Effector memory CD8-positive, alpha-beta T cell (primary cell): Measurements from ENCODE around the gene OMG.
"Not testable (repeated sequence)": the region's sequence is repeated elsewhere in the genome, so short reads cannot be mapped to it uniquely, and the experiment has no call there.

Source experiments
- ATAC-seq: fragments of 150-1000 bp; cut with Tn5 transposase; replicated peaks from 2 replicates; pipeline ENCODE4 v1.10.0; 2021; ENCODE audit warnings: mild to moderate bottlenecking, moderate library complexity
- DNase-seq, 3 experiments: peaks; one replicate each; pipeline ENCODE4 v3.0.0; 2021
- H3K27ac Mint-ChIP-seq, 2 donors: one replicate each; pipeline ENCODE4 v1.8.0; 2022; ENCODE audit warnings: mild to moderate bottlenecking in 2 of 2, mixed read lengths in 2 of 2, moderate library complexity in 2 of 2
- H3K27me3 Mint-ChIP-seq, 2 donors: one replicate each; pipeline ENCODE4 v1.8.0; 2022; ENCODE audit warnings: mixed read lengths in 2 of 2
- H3K36me3 Mint-ChIP-seq: one replicate; pipeline ENCODE4 v1.8.0; 2022; ENCODE audit warnings: mild to moderate bottlenecking, moderate library complexity, mixed read lengths; ENCODE audit not compliant: insufficient read depth
- H3K4me1 Mint-ChIP-seq, 2 donors: one replicate each; pipeline ENCODE4 v1.8.0; 2022; ENCODE audit warnings: low read depth in 2 of 2, mixed read lengths in 2 of 2
- H3K4me3 Mint-ChIP-seq, 2 donors: one replicate each; pipeline ENCODE4 v1.8.0; 2022; ENCODE audit warnings: mild to moderate bottlenecking in 2 of 2, mixed read lengths in 2 of 2, moderate library complexity in 2 of 2
- H3K9me3 Mint-ChIP-seq, 2 donors: one replicate each; pipeline ENCODE4 v1.8.0; 2022; ENCODE audit warnings: mixed read lengths in 2 of 2

OMG gene

DNA sequence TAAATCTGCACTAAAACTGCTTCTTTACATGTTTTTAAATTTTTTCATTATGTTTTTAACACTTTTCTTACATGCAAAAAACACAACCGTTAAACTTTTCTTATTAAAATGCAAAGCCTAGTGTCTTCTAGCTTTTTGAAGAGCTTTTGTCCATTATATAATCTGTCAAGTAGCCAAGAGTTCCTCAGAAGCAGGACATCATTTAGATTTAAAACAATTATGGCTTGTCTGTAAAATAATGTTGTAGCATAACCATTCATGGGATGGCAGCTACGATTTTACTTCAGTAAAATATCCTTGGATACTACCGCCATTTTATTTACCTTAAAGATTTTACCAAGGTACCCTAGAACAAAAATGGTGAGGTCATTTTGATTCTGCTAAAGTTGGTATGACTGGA is 2.8 kb downstream of the OMG start:
- DNase-seq (no peak), ATAC-seq (no peak)
- Mint-ChIP-seq H3K27ac (no peak overlapping the region), H3K9me3 (no peaks in the 10 kb centered on the region), H3K4me3 (no peak overlapping the region), H3K36me3 (no peaks in the 10 kb centered on the region), H3K27me3 (no peaks in the 10 kb centered on the region), H3K4me1 (no peaks in the 10 kb centered on the region)

GRCh38 chr17:31293581-31293980 is 3.5 kb downstream of the OMG start:
- ATAC-seq (no peak), DNase-seq (no peak)
- H3K4me3 Mint-ChIP-seq: no peak overlapping the region
- H3K27me3 Mint-ChIP-seq: no peaks in the 10 kb centered on the region
- H3K36me3 Mint-ChIP-seq: no peaks in the 10 kb centered on the region
- H3K4me1 Mint-ChIP-seq: no peaks in the 10 kb centered on the region
- no peaks in the 10 kb centered on the region for H3K9me3 Mint-ChIP-seq
- no peak overlapping the region for H3K27ac Mint-ChIP-seq

- Mint-ChIP-seq H3K27me3 (no peaks in the 10 kb centered on the region), H3K27ac (no peak overlapping the region), H3K4me1 (no peaks in the 10 kb centered on the region), H3K36me3 (no peaks in the 10 kb centered on the region), H3K4me3 (no peak overlapping the region), H3K9me3 (no peaks in the 10 kb centered on the region)
- DNase-seq (no peak), ATAC-seq (no peak)
These were observed 5.2 kb downstream of the OMG start for GRCh38 chr17:31291820-31292219.

DNA sequence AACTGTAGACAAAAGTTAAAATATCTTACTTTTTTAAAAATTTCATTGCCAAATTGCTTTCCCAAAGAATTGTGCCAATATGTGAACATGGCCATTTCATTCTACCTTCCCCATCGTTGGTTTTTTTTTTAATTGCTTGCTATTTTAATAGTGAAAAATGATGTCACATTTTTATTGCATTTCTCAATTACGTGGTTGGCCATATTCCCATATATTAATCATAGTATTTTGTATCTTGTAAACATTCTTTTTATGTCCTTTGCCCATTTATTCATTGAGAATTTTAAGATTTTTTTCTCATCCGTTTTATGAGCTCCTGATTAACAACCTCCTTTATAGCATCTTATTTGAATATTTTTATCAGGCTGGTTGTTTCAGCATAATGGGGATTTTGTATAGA is 7.2 kb downstream of the OMG start:
- Mint-ChIP-seq H3K27ac (no peak overlapping the region), H3K4me3 (no peak overlapping the region), H3K4me1 (no peaks in the 10 kb centered on the region), H3K9me3 (no peaks in the 10 kb centered on the region), H3K36me3 (no peaks in the 10 kb centered on the region), H3K27me3 (no peaks in the 10 kb centered on the region)
- DNase-seq (no peak), ATAC-seq (no peak)

DNA sequence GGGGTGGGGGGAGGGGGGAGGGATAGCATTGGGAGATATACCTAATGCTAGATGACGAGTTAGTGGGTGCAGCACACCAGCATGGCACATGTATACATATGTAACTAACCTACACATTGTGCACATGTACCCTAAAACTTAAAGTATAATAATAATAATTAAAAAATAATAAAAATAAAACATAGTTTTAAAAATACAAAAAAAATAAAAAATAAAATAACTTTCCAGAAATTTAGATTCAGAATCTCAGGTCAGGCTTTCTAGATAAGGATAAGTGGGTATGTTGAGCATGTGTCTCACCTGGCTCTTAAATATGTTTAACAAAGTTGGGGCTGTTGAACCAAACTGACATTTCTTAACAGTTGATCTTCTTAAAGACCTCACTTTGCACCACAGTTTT is 9.1 kb downstream of the OMG start:
- ATAC-seq, H3K27me3 Mint-ChIP-seq, H3K9me3 Mint-ChIP-seq, DNase-seq, H3K36me3 Mint-ChIP-seq, H3K4me1 Mint-ChIP-seq, H3K27ac Mint-ChIP-seq, H3K4me3 Mint-ChIP-seq: not testable (repeated sequence)

DNA sequence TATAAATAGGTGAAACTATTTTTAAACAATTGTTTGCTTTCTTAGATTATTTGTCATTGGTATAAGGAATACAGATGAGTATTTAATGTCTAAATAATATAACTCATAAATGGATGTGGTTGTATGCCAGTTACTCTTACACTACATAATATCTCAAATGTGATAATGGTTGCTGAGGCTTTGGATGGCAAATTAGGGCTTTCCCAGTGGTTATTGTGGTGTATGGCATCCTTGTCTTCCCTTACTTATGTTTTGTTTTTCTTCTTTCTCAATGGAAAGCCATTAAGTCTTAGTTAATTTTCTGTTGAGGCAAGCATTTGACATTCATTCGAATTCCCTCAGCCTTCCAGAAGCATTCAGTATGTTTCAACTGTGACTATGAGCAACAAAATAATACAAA is 10.5 kb downstream of the OMG start:
- Mint-ChIP-seq H3K27ac (no peak overlapping the region), H3K4me3 (no peak overlapping the region), H3K27me3 (no peaks in the 10 kb centered on the region), H3K36me3 (peaks cover 3% of the 10 kb centered on the region), H3K4me1 (no peaks in the 10 kb centered on the region), H3K9me3 (no peaks in the 10 kb centered on the region)
- DNase-seq (no peak), ATAC-seq (no peak)

GRCh38 chr17:31283841-31284240 is 13.2 kb downstream of the OMG start:
- Mint-ChIP-seq H3K27ac (no peak overlapping the region), H3K4me1 (no peaks in the 10 kb centered on the region), H3K36me3 (peaks cover 5% of the 10 kb centered on the region), H3K27me3 (no peaks in the 10 kb centered on the region), H3K9me3 (no peaks in the 10 kb centered on the region), H3K4me3 (no peak overlapping the region)
- ATAC-seq (no peak), DNase-seq (no peak)

DNA sequence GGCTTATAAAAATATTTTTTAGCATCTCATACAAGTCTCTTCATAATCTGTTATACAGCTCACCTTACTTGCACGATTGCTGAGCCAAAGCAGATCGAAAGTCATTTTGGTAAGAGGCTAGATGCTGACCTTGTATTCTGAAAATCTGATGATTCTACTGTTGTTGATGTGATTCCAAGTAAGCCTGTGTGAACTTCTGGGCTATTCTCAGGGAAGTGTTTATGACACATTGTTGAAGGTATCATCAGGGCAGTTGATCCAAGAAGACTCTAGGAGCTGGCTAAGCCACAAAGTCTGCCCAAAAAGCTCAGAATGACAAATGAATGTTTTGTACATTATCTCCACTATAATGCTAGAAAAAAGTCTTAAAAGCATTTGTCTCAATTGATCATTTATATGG is 16.0 kb downstream of the OMG start:
- Mint-ChIP-seq H3K4me3 (no peak overlapping the region), H3K36me3 (peaks cover 5% of the 10 kb centered on the region), H3K4me1 (no peaks in the 10 kb centered on the region), H3K27me3 (no peaks in the 10 kb centered on the region), H3K27ac (no peak overlapping the region), H3K9me3 (no peaks in the 10 kb centered on the region)
- ATAC-seq (no peak), DNase-seq (no peak)

DNA sequence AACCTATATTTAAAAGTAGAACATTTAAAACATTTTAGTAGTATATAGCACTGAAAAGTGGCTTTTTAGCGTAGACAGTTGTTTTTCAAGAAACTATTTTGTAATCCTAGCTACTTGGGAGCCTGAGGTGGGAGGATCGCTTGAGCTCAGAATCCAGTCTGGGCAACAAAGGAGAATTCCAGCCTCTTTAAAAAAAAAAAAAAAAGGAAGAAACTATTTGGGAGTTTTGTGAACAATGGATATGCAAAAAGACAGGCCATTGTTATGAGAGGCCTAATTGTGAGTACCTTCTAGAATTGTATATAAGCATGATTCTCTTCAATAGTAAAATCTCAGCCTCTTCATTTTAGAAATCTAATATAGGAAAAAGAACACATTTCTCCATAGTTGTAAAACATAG is 17.6 kb downstream of the OMG start:
- DNase-seq (no peak), ATAC-seq (no peak)
- Mint-ChIP-seq H3K36me3 (peaks cover 5% of the 10 kb centered on the region), H3K27ac (no peak overlapping the region), H3K4me1 (no peaks in the 10 kb centered on the region), H3K9me3 (no peaks in the 10 kb centered on the region), H3K4me3 (no peak overlapping the region), H3K27me3 (no peaks in the 10 kb centered on the region)

DNA sequence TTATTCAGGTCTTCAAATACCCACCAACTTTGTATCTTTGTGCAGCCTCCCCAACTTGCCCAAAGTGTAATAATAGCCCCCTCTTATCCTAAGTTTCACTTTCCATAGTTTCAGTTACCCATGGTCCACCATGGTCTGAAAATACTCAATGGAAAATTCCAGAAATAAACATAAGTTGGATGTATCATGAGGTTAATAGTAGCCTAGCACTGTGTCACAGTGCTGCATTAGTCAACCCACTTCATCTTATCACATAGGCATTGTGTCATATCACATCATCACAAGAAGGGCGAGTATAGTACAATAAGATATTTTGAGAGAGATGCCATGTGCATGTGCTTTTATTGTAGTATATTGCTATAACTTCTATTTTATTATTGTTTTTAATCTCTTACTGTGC is 21.9 kb downstream of the OMG start:
- ATAC-seq (no peak), DNase-seq (no peak)
- Mint-ChIP-seq H3K4me1 (no peaks in the 10 kb centered on the region), H3K4me3 (no peak overlapping the region), H3K9me3 (no peaks in the 10 kb centered on the region), H3K36me3 (no peaks in the 10 kb centered on the region), H3K27me3 (no peaks in the 10 kb centered on the region), H3K27ac (no peak overlapping the region)

- Mint-ChIP-seq H3K9me3 (no peaks in the 10 kb centered on the region), H3K36me3 (no peaks in the 10 kb centered on the region), H3K4me3 (no peak overlapping the region), H3K27me3 (no peaks in the 10 kb centered on the region), H3K4me1 (no peaks in the 10 kb centered on the region), H3K27ac (no peak overlapping the region)
- DNase-seq (no peak), ATAC-seq (no peak)
These were observed 22.8 kb downstream of the OMG start for GRCh38 chr17:31274252-31274651.

GRCh38 chr17:31273516-31273915 is 23.5 kb downstream of the OMG start:
- no peak for DNase-seq
- Mint-ChIP-seq H3K4me1 (no peaks in the 10 kb centered on the region), H3K27ac (no peak overlapping the region), H3K9me3 (no peaks in the 10 kb centered on the region), H3K4me3 (no peak overlapping the region), H3K27me3 (no peaks in the 10 kb centered on the region), H3K36me3 (no peaks in the 10 kb centered on the region)
- ATAC-seq: no peak

DNA sequence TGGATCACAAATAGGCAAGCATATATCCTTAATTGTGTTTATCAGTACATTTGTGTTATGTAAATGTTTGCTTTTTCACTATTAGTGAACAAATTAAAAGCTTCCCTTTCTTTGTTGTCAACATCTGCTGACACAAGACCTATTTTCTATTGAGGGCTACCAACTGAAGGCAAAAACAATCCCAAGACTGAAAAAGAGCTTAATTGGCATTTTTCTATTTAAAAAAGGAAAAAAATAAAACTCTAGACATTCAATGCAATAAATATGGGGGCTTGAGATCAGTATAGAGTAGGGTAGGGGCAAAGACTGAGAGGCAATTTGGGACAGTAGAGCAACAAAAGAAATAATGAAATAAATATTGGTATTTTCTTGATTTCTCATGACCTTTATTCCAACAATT is 24.2 kb downstream of the OMG start:
- Mint-ChIP-seq H3K27me3 (no peaks in the 10 kb centered on the region), H3K36me3 (no peaks in the 10 kb centered on the region), H3K4me1 (no peaks in the 10 kb centered on the region), H3K9me3 (no peaks in the 10 kb centered on the region), H3K27ac (no peak overlapping the region), H3K4me3 (no peak overlapping the region)
- no peak for DNase-seq
- no peak for ATAC-seq

- ATAC-seq (no peak), DNase-seq (no peak)
- H3K27me3 Mint-ChIP-seq: no peaks in the 10 kb centered on the region
- no peaks in the 10 kb centered on the region for H3K4me1 Mint-ChIP-seq
- H3K36me3 Mint-ChIP-seq: no peaks in the 10 kb centered on the region
- H3K27ac Mint-ChIP-seq: no peak overlapping the region
- H3K9me3 Mint-ChIP-seq: no peaks in the 10 kb centered on the region
- H3K4me3 Mint-ChIP-seq: no peak overlapping the region
These were observed 24.8 kb downstream of the OMG start for GRCh38 chr17:31272236-31272635.

DNA sequence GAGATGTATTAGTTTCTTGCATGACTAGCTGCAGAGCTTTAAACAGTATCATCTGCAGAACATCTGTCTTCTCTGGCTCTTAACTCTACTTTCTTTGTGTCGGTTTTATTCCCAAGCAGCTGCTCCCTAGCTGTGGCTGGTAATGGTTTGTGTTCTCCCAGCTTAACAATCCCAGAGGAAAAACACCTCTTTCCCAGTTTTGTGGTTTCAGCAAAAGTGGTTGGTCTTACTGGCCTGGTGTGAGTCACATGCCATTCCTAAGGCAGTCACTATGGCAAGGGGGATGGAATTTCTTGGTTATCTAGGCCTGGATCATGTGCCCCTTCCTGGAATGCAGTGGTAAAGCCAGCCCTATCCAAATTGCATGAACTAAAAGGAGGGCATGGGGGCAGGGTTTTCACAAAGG is 27.5 kb downstream of the OMG start:
- H3K36me3 Mint-ChIP-seq: no peaks in the 10 kb centered on the region
- no peak for ATAC-seq
- H3K27ac Mint-ChIP-seq: no peak overlapping the region
- DNase-seq: no peak
- H3K4me1 Mint-ChIP-seq: no peaks in the 10 kb centered on the region
- no peaks in the 10 kb centered on the region for H3K9me3 Mint-ChIP-seq
- no peak overlapping the region for H3K4me3 Mint-ChIP-seq
- H3K27me3 Mint-ChIP-seq: no peaks in the 10 kb centered on the region
